ENCODE data around the gene NBR1.
A peak's percentile ranks its signal among the peaks of the same experiment; 100 is the strongest.
"Not testable (repeated sequence)": the region's sequence is repeated elsewhere in the genome, so short reads cannot be mapped to it uniquely, and the experiment has no call there.

Gene NBR1

DNA sequence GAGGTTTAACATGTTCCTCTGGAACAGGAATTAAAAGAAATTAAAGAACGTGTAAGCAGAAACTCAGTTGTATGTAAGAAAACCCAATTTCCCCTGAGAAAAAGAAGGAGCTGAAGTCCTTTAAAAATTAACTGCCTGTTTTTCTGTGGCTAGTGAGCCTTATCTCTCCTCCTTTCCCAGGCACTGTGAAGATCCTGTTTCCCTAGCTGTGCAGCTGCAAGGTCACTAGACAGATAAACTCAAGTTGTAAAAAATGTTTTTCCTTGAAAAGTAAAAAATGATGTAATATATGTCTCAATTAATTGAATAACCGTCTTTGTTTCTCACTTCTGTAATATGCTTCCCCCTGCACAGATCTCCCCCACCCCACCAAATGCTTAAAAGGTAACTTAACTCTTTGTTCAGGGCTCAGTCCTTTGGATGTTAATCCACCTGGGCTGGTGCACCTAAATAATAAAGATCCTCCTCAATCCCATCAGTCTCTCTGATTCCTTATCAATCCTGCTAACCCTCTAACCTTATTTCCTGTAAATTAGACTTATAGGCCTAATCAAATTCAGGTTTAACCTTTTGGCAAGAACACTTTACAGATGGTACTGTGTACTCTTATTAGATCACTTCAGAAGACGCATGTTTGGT, 17.7 kb upstream of the NBR1 start:
- DNase-seq (ENCODE audit: low spot score): not testable (repeated sequence)

DNA sequence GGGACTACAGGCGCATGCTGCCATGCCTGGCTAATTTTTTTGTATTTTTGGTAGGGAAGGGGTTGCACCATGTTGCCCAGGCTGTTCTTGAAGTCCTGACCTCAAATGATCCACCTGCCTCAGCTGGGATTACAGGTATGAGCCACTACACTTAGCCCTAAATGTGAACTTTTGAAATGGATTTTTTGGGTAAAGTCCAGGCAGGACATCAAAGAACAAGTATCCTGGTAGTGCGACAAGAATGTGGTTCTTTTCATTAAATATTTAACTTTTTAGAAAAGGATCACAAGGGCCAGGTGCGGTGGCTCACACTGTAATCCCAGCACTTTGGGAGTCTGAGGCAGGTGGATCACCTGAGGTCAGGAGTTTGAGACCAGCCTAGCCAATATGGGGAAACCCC, 15.3 kb upstream of the NBR1 start:
- DNase-seq (ENCODE audit: low spot score): no peak

DNA sequence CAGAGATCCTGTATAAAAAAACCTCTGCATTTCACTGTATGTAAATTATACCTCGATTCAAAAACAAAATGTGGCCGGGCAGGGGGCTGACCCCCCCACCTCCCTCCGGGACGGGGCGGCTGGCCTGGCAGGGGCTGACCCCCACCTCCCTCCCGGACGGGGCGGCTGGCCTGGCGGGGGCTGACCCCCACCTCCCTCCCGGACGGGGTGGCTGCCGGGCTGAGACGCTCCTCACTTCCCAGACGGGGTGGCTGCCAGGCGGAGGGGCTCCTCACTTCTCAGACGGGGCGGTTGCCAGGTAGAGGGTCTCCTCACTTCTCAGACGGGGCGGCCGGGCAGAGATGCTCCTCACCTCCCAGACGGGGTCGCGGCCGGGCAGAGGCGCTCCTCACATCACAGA, 11.8 kb upstream of the NBR1 start:
- not testable (repeated sequence) for DNase-seq (ENCODE audit: low spot score)

GRCh38 chr17:43159957-43160356, 11.1 kb upstream of the NBR1 start:
- DNase-seq (ENCODE audit: low spot score): not testable (repeated sequence)

GRCh38 chr17:43165971-43166370, 5.0 kb upstream of the NBR1 start:
- not testable (repeated sequence) for DNase-seq (ENCODE audit: low spot score)

GRCh38 chr17:43169561-43170139, 1.4 kb upstream of the NBR1 start:
- peak; percentile 25 for DNase-seq (ENCODE audit: low spot score)

- DNase-seq (ENCODE audit: low spot score): peak; percentile 96
Observed at GRCh38 chr17:43170140-43170765, 761 bp upstream of the NBR1 start.

- DNase-seq (ENCODE audit: low spot score): peak; percentile 46
Observed at GRCh38 chr17:43171586-43172487, 823 bp downstream of the NBR1 start.

DNA sequence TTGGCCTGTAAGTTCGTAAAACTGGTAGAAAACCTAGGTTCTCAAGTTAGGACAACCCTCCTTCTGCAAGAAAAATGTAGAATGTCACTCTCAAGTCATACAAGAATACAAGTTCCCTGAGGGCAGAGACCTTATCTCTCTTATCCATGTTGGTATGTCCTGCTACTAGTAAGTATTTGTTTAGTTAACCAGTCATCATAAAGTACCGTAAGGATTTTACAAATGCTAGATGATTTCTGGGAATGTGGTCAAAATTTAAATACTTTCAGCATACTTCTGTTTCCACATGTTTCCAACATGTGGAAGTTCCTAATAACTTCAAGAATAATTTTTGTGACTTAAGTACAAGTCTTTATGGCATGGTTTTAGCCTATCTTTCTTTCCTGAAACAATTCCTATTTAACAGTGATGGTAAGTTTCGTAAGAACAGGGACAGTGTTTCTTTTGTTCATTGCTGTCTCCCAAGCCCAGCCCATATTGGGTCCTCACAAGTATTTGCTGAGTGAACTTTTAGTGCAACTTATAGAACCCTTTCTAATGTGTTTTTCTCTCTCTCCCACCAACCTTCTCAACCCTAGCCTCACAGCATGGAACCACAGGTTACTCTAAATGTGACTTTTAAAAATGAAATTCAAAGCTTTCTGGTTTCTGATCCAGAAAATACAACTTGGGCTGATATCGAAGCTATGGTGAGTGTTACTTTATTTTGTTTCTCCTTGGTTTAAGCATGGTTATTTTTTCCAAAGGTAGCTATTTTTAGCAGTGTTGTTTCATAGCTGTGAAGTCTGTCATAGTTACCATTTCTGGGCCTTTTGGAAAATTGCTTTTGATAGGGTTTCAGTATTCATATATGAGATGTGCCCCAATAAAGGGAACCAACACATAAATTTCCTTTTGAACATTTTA, 4.5 kb downstream of the NBR1 start:
- DNase-seq (ENCODE audit: low spot score): no peak

- no peak for DNase-seq (ENCODE audit: low spot score)
Observed at GRCh38 chr17:43176119-43176570, 5.1 kb downstream of the NBR1 start.

- no peak for DNase-seq (ENCODE audit: low spot score)
Observed at GRCh38 chr17:43183921-43184320, 12.9 kb downstream of the NBR1 start.

- DNase-seq (ENCODE audit: low spot score): not testable (repeated sequence)
Observed at GRCh38 chr17:43186656-43187055, 15.6 kb downstream of the NBR1 start.

DNA sequence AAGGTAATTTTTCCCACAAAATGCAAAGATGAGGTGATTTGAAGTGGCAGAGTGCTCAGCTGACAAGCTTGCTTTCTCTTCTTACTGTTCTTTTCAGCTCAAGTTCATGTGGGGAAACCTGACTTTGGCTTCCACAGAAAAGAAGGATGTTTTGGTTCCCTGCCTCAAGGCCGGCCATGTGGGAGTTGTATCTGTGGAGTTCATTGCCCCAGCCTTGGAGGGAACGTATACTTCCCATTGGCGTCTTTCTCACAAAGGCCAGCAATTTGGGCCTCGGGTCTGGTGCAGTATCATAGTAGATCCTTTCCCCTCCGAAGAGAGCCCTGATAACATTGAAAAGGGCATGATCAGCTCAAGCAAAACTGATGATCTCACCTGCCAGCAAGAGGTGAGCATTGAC, 22.2 kb downstream of the NBR1 start:
- DNase-seq (ENCODE audit: low spot score): no peak

- no peak for DNase-seq (ENCODE audit: low spot score)
Observed at GRCh38 chr17:43199633-43200032, 28.6 kb downstream of the NBR1 start.

GRCh38 chr17:43200127-43200526, 29.1 kb downstream of the NBR1 start:
- DNase-seq (ENCODE audit: low spot score): peak; percentile 19

DNA sequence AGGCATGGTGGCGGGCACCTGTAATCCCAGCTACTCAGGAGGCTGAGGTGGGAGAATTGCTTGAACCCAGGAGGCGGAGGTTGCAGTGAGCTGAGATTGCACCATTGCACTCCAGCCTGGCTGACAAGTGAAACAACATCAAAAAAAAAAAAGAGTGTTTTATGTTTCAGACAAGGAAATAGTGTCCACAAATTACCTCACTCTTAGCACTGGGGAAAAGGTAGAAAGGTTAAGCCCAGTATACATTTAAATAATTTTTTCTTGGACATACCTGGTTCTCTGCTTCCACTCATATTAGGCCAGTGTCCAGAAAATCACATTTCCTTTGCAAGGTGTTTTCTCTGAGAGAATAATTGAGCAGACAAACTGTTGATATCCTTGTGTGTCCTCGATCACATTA, 32.0 kb downstream of the NBR1 start:
- not testable (repeated sequence) for DNase-seq (ENCODE audit: low spot score)

DNA sequence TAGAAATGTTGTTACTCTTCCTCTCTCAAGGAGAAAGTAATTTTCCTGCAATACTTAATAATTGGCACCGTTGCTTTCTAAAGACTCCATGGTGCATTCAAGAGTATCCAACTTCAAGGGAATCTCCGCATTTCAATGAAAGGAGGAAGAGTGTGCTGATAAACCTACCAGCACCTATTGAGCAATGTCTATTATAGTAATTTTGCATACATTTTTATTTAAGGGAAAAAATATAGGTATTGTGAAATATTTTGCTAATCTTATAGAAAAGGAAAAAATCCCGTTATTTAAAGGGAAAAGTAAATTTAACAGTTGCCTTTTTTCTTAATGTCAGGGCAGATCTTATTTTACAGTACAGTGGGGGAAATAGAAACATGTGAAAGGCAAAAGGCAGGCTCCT, 39.6 kb downstream of the NBR1 start:
- no peak for DNase-seq (ENCODE audit: low spot score)

- no peak for DNase-seq (ENCODE audit: low spot score)
Observed at GRCh38 chr17:43211123-43211479, 40.1 kb downstream of the NBR1 start.

GRCh38 chr17:43211480-43212402, 40.7 kb downstream of the NBR1 start, which contains the start of gene TMEM106A:
TSS of gene TMEM106A (plus strand) at chr17:43211875. CDS start at chr17:43213042, 1,167 bp downstream.
- peak; percentile 20 for DNase-seq (ENCODE audit: low spot score)

All from putamen (tissue), 1 donor.